ENCODE data around the gene MYO18B.

DNA sequence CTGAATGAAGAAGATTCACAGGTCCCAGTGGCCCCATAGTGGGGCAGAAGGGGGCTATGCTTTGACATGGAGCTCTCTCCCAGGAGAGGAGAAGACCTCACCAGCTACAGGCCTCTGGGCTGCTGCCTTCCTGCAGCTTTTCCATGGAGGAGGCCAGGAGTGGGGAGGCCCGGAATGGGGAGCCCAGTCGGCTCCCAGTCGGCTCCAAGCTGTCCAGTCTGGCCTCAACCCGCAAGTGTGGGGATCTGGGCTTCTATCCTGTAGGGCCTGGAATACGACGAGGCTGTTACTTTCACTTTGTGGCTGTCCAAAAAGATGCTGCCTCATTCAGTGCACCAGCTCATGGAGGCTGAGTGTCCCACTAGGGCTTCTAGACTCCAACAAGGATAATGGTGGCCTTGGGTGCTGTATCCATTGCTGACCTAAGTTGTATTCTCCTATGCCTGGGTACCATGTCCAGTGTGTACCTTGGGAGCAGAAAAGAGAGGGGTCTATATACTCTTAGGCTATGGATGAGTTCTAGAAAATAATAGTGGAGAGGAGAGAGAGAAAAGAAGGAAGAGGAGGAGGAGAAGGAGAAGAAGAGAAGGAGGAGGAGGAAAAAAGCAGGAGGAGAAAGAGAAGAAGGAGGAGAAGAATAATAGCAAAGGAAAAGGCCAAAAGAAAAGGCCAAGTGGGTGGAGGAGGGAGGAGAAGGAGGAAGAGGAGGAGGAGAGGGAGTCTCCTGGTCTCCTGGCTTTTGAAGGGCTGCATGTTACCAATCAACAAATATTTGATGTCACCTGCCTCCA lies 1.1 kb downstream of the MYO18B start:
- TF ChIP-seq, protein P1, sequence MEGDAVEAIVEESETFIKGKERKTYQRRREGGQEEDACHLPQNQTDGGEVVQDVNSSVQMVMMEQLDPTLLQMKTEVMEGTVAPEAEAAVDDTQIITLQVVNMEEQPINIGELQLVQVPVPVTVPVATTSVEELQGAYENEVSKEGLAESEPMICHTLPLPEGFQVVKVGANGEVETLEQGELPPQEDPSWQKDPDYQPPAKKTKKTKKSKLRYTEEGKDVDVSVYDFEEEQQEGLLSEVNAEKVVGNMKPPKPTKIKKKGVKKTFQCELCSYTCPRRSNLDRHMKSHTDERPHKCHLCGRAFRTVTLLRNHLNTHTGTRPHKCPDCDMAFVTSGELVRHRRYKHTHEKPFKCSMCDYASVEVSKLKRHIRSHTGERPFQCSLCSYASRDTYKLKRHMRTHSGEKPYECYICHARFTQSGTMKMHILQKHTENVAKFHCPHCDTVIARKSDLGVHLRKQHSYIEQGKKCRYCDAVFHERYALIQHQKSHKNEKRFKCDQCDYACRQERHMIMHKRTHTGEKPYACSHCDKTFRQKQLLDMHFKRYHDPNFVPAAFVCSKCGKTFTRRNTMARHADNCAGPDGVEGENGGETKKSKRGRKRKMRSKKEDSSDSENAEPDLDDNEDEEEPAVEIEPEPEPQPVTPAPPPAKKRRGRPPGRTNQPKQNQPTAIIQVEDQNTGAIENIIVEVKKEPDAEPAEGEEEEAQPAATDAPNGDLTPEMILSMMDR (IDR thresholded peaks at IDR 0.05; ENCODE audit: low read length), result no peak
- TF ChIP-seq EZH2 (optimal IDR thresholded peaks at IDR 0.05; ENCODE audit: low read depth, low read length), result no peak
- no peak for TF ChIP-seq EZH2phosphoT487 (IDR thresholded peaks at IDR 0.05; ENCODE audit: low read length)
